Measurements from ENCODE around the gene IFNL2. TPM values are rescaled to one million over a fixed set of nuclear protein-coding genes. Genes with fewer than 3 reads are reported as not detected.

IFNL2 gene
- total and polyA plus RNA-seq, 9 of the 15 experiments (the other 6 are each of a cell fraction or from before 2014, with no cell fraction given), result not detected

DNA sequence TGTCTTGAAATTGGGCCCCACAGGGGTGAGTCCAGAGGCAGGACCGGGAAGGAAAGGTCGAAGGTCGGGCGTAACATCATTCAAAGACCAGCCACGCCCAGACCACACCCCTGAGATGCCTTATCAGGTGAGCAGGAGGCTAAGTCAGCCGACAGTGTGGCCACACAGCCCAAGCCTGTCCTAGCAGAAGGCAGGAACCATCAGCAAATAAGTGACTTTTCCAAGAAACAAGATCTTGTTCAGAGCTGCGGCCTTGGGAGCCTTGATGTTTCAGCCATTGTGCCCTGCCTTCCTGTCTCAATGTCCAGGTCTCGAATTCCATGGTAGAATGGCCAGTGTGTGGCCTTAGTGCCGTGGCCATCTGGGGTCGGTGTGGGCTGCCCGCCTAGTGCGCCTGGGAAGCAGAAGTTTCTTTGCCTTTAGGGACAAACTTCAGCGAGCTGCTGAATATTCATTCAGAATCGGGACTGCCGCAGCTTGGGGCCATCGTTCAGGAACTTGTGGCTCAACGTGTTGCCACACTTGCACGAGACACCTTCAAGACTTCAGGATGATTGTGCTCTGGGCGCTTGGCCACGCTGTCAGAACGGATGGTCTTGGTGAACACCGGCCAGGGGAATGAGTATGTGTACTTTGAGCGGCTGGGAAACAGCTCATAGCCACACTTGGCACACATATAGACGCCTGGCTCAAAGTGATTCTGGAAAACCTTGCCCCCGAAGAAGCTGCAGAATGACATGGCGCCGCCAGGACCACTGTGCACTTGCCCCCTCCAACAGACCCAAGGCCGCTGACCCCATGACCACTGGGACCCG, 13.5 kb upstream of the IFNL2 start (continued):
- TF ChIP-seq, protein P1, sequence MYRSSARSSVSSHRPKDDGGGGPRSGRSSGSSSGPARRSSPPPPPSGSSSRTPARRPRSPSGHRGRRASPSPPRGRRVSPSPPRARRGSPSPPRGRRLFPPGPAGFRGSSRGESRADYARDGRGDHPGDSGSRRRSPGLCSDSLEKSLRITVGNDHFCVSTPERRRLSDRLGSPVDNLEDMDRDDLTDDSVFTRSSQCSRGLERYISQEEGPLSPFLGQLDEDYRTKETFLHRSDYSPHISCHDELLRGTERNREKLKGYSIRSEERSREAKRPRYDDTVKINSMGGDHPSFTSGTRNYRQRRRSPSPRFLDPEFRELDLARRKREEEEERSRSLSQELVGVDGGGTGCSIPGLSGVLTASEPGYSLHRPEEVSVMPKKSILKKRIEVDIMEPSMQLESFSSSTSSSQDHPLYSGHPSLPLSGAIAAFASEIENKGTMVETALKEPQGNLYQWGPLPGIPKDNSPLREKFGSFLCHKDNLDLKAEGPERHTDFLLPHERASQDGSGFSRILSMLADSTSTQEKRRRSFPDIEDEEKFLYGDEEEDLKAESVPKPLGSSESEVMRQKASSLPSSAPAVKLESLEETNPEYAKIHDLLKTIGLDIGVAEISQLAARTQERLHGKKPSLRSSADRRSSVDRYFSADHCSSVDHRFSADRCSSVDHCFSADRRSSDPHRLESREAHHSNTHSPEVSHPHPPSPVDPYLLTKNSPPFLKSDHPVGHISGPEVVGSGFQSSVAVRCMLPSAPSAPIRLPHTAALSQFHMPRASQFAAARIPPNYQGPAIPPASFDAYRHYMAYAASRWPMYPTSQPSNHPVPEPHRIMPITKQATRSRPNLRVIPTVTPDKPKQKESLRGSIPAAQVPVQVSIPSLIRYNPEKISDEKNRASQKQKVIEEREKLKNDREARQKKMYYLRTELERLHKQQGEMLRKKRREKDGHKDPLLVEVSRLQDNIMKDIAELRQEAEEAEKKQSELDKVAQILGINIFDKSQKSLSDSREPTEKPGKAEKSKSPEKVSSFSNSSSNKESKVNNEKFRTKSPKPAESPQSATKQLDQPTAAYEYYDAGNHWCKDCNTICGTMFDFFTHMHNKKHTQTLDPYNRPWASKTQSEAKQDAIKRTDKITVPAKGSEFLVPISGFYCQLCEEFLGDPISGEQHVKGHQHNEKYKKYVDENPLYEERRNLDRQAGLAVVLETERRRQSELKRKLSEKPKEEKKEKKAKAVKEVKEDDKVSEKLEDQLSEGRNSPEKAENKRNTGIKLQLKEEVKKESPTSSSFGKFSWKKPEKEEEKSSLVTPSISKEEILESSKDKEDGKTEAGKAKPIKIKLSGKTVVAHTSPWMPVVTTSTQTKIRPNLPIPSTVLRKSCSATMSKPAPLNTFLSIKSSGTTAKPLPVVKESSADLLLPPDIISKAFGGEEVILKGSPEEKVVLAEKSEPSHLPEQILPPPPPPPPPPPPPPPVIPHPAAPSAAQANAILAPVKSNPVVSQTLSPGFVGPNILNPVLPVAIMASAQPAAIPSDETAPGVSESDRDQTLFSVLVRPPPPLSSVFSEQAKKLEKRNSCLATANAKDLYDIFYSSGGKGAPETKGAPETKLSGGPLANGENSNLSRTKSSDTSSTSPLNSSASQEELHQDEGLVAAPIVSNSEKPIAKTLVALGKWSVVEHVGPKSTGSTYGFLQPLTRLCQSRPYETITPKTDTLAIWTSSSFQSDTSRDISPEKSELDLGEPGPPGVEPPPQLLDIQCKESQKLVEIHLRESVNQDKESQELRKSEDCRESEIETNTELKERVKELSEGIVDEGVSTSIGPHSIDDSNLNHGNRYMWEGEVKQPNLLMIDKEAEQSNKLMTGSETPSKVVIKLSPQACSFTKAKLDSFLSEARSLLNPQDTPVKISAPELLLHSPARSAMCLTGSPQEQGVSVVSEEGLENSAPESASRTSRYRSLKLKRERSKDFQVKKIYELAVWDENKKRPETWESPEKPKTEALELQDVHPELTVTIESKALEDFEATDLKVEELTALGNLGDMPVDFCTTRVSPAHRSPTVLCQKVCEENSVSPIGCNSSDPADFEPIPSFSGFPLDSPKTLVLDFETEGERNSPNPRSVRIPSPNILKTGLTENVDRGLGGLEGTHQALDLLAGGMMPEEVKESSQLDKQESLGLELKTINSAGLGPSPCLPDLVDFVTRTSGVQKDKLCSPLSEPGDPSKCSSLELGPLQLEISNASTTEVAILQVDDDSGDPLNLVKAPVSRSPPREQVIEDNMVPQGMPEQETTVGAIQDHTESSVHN (IDR thresholded peaks at IDR 0.05; ENCODE audit: borderline replicate concordance in 1 of 2, low read depth in 1 of 2), result peak in 1 of 2 experiments; percentile 47; a peak in 1 of 4 replicates
- TF ChIP-seq CEBPB (tag; IDR thresholded peaks at IDR 0.05) (no peak), ZNF584 (CRISPR knock-in tag; IDR thresholded peaks at IDR 0.05; ENCODE audit: low read depth) (no peak), ZNF134 (CRISPR knock-in tag; conservative IDR thresholded peaks at IDR 0.05) (no peak), ESRRA (IDR thresholded peaks at IDR 0.05; ENCODE audit: borderline replicate concordance, low read depth) (peak; percentile 56; the same call in 1 of the 2 replicates), KDM5B (IDR thresholded peaks at IDR 0.05; ENCODE audit: insufficient replicate concordance, low read depth, low read length) (peak; percentile 66), GATAD2B (IDR thresholded peaks at IDR 0.05; ENCODE audit: borderline replicate concordance) (no peak), CC2D1A (IDR thresholded peaks at IDR 0.05) (no peak), ZEB2 (IDR thresholded peaks at IDR 0.05) (peak; percentile 70; the same call in 1 of the 2 replicates), PTRF (tag; IDR thresholded peaks at IDR 0.05) (no peak), RCOR1 (IDR thresholded peaks at IDR 0.05; ENCODE audit: borderline replicate concordance in 1 of 2, low read depth in 2 of 2, low read length in 2 of 2) (peak in 1 of 2 experiments; percentile 74; a peak in 2 of 4 replicates), ZNF121 (CRISPR knock-in tag; conservative IDR thresholded peaks at IDR 0.05) (no peak), DPF2 (IDR thresholded peaks at IDR 0.05) (peak; percentile 53), SMAD4 (CRISPR knock-in tag; conservative IDR thresholded peaks at IDR 0.05) (peak; percentile 61), PYGO2 (tag; IDR thresholded peaks at IDR 0.05) (no peak), RBFOX2 (IDR thresholded peaks at IDR 0.05; ENCODE audit: low read depth, low read length) (peak; percentile 73), ZBTB7A (IDR thresholded peaks at IDR 0.05; ENCODE audit: borderline replicate concordance, control insufficient read depth, low read depth, low read length) (peak; percentile 19; the same call in 1 of the 2 replicates), HNRNPLL (IDR thresholded peaks at IDR 0.05; ENCODE audit: low read depth, low read length, poor library complexity, severe bottlenecking) (no peak), CBFA2T2 (conservative IDR thresholded peaks at IDR 0.05) (0 out of 2 replicates have a peak, but pooled peaks have one; percentile 8), HDAC2 (IDR thresholded peaks at IDR 0.05) (0 out of 2 replicates have a peak, but pooled peaks have one; percentile 29)

Measured in K562 (cell line).